Measurements from ENCODE around the gene JAKMIP3. TPM values are rescaled to one million over a fixed set of nuclear protein-coding genes. Genes with fewer than 3 reads are reported as not detected.

JAKMIP3 gene
- polyA plus RNA-seq, 3 donors = 0.20 TPM; not detected in 2

DNA sequence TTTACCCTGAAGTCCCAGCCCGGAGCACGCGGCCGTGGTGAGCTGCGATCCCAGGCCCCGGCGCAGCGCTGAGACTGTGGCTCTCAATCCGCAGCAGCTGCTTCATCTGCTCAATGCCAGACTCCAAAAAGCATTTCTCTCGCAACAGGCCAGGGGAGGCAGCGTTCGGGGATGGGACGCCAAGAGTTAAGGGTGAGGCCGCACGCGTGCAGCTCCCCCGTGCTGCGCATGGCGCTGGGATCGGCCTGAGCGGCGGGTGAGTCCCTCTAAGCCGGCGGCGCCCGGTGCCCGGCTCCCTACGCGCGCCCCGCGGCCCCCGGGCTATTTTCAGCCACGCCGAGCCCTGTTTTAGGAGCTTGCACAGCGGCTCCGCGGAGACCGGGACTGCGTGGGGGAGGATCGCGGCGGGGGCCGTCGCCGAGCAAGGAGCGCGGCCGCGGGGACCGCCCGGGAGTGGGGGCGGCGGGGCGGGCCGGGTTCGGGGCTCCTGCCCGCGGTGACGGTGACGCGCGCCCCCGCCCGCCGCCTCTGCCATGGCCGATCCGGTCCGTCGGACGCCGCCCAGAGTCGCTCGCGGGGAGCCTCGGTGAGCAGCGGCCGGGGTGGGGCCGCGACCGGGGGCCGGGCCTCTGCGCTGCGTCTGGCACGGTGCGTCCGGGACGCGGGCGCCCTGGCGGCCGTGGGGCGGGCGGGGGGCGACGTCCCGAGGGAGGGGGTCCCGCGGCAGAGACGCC is 29.4 kb upstream of the JAKMIP3 start:
- peaks cover 14 to 50% of the 10 kb centered on the region in 2 donors for H3K27me3 ChIP-seq (ENCODE audit: control insufficient read depth in 2 of 2, insufficient read depth in 2 of 2, low read length in 2 of 2)
- Mint-ChIP-seq H3K9me3 (peaks cover 0 to 10% (median 2%) of the 10 kb centered on the region in 7 donors), H3K27me3 (ENCODE audit: low read depth in 3 of 3) (peaks cover 56 to 72% (median 59%) of the 10 kb centered on the region in 3 donors)

More for the DNA sequence above, 29.4 kb upstream of the JAKMIP3 start:
- peaks cover 0 to 2% of the 10 kb centered on the region in 2 donors for H3K36me3 Mint-ChIP-seq
- WGBS (ENCODE audit: insufficient coverage) = 2% methylated on average over 100 of the region's 100 CpGs
- Histone ChIP-seq H3K4me1 (ENCODE audit: control insufficient read depth in 1 of 2, insufficient read depth in 2 of 2, low read length in 2 of 2) (no peaks in the 10 kb centered on the region), H3K9ac (ENCODE audit: insufficient read depth, low read length, poor library complexity, severe bottlenecking) (no peak overlapping the region), H3K36me3 (replicated peaks in 1 of 2; ENCODE audit: control insufficient read depth in 1 of 2, insufficient read depth in 2 of 2, low read length in 2 of 2) (no peaks in the 10 kb centered on the region), H3K4me3 (replicated peaks in 1 of 3; ENCODE audit: low read depth in 2 of 3, low read length in 3 of 3) (no peak overlapping the region), H3K9me3 (replicated peaks in 1 of 2; ENCODE audit: control insufficient read depth in 1 of 2, insufficient read depth in 1 of 2, low read length in 2 of 2) (peaks cover 0 to 5% of the 10 kb centered on the region in 2 donors), H2AFZ (ENCODE audit: insufficient read depth, low read depth, low read length, poor library complexity, severe bottlenecking) (no peak overlapping the region), H3K4me2 (replicated peaks; ENCODE audit: extremely low read depth, low read length, poor library complexity, severe bottlenecking) (no peak overlapping the region), H3K27ac (ENCODE audit: low read depth in 1 of 2, low read length in 2 of 2) (no peak overlapping the region), H4K20me1 (ENCODE audit: insufficient read depth, low read length) (no peaks in the 10 kb centered on the region), H3K79me2 (ENCODE audit: insufficient read depth, low read length) (no peaks in the 10 kb centered on the region)
- DNase-seq = no peak
- peak overlapping the region in 1 of 2 donors; percentile 65 for H3K4me3 Mint-ChIP-seq
- intact Hi-C loops (cut with micrococcal nuclease) = no loop called here
- no peaks in the 10 kb centered on the region for H3K4me1 Mint-ChIP-seq
- TF ChIP-seq CTCF (IDR thresholded peaks at IDR 0.05) = no peak
- no peak overlapping the region for H3K27ac Mint-ChIP-seq
